GM12878 (cell line): ENCODE data around the gene MGAT3.

Source experiments
- CBFB ChIP-seq: IDR thresholded peaks from 2 replicates; pipeline ENCODE4 v1.6.1; 2016; ENCODE audit warnings: antibody characterized with exemption, low read depth
- CREB1 ChIP-seq: IDR thresholded peaks from 2 replicates; pipeline ENCODE4 v1.6.1; 2012; ENCODE audit warnings: low read depth, mild to moderate bottlenecking, inconsistent platforms
- CREM ChIP-seq: IDR thresholded peaks from 2 replicates; pipeline ENCODE4 v1.6.1; 2014; ENCODE audit warnings: antibody characterized with exemption, low read depth
- CTCF ChIP-seq, 3 experiments: IDR thresholded peaks in 2 of 3; conservative IDR thresholded peaks in 1 of 3; 2 replicates each; pipeline ENCODE4 v1.5.1; 2011; ENCODE audit warnings: low read depth in 3 of 3, low read length in 3 of 3, mild to moderate bottlenecking in 3 of 3, control low read depth in 2 of 3, moderate library complexity in 2 of 3, inconsistent platforms in 1 of 3, mixed read lengths in 1 of 3; ENCODE audit not compliant: control insufficient read depth in 2 of 3, insufficient read depth in 1 of 3; ENCODE audit errors: extremely low read depth in 1 of 3
- FOXK2 ChIP-seq: fragments of 450-650 bp; IDR thresholded peaks from 2 replicates; pipeline ENCODE4 v1.6.1; 2017; ENCODE audit warnings: mild to moderate bottlenecking, moderate library complexity
- POLR2A ChIP-seq: IDR thresholded peaks from 2 replicates; pipeline ENCODE4 v1.6.1; 2011; ENCODE audit warnings: low read depth, mild to moderate bottlenecking, low read length
- POLR2AphosphoS5 ChIP-seq: IDR thresholded peaks from 2 replicates; pipeline ENCODE4 v1.6.1; 2011; ENCODE audit warnings: mild to moderate bottlenecking, low read length, inconsistent platforms
- RAD51 ChIP-seq: fragments of 450-650 bp; IDR thresholded peaks from 2 replicates; pipeline ENCODE4 v1.6.1; 2016; ENCODE audit warnings: moderate library complexity, mild to moderate bottlenecking, inconsistent platforms
- SMAD1 ChIP-seq: fragments of 450-650 bp; IDR thresholded peaks from 2 replicates; pipeline ENCODE4 v1.6.1; 2018; ENCODE audit warnings: mild to moderate bottlenecking, low read depth; ENCODE audit not compliant: partially characterized antibody
- SP1 ChIP-seq: IDR thresholded peaks from one replicate; pipeline ENCODE4 v1.6.1; 2011; ENCODE audit warnings: low read depth, low read length
- SPI1 ChIP-seq: IDR thresholded peaks from 2 replicates; pipeline ENCODE4 v1.6.1; 2011; ENCODE audit warnings: low read depth, mild to moderate bottlenecking, low read length, moderate library complexity, borderline replicate concordance; ENCODE audit not compliant: insufficient read depth
- YY1 ChIP-seq: IDR thresholded peaks from 2 replicates; pipeline ENCODE4 v1.6.1; 2011; ENCODE audit warnings: low read depth, mild to moderate bottlenecking, low read length
- ZNF24 ChIP-seq: fragments of 450-650 bp; IDR thresholded peaks from 2 replicates; pipeline ENCODE4 v1.6.1; 2017; ENCODE audit warnings: antibody characterized with exemption, mild to moderate bottlenecking
- TF ChIP-seq, protein P1 (sequence below): IDR thresholded peaks from 2 replicates; pipeline ENCODE4 v1.6.1; 2012; ENCODE audit warnings: mild to moderate bottlenecking, low read depth, low read length

DNA sequence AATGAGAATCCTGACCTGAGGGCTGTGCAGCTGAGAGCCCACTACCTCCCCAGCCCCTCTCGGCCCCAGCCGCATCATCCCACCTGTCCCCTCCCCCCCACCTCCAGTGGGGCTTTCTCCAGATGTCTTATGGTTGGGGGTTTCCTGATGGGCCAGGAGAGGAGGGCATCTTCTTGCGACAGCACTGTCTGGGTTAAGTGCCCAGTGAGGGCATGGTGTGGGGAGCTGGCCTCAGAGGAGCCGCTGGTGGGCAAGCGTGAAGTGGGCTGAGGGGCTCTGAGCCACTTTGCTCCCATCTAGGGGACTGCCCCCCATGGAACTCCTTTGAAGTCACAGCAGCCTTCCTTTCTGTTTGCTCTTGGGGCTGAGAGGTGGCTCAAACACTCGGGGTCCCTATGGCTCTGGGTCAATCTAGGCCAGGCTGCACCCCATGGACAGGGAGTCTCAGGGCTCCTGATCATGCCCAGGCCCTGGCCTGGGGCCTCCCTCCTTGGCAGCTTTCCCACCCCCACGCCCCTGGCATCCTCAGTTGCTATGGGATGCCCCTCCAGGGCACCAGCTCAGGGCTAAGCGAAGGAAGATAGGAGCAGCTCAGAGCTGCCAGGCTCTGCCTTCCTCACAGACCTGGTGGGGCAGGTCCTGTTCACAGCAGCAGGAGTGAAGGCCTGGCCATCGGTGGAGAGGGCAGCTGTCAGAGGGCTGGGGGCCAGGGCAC lies 34.3 kb downstream of the MGAT3 start:
- TF ChIP-seq CTCF (IDR thresholded peaks at IDR 0.05 in 2 of 3, conservative IDR thresholded peaks at IDR 0.05 in 1 of 3; ENCODE audit: control insufficient read depth in 2 of 3, extremely low read depth in 1 of 3, insufficient read depth in 1 of 3, low read depth in 3 of 3, low read length in 3 of 3) (no peak), CBFB (no peak), CREB1 (no peak), YY1 (no peak), CREM (no peak), POLR2AphosphoS5 (no peak), FOXK2 (no peak), SP1 (no peak), RAD51 (no peak), SMAD1 (no peak), POLR2A (no peak), ZNF24 (no peak), SPI1 (no peak)
- TF ChIP-seq, protein P1, sequence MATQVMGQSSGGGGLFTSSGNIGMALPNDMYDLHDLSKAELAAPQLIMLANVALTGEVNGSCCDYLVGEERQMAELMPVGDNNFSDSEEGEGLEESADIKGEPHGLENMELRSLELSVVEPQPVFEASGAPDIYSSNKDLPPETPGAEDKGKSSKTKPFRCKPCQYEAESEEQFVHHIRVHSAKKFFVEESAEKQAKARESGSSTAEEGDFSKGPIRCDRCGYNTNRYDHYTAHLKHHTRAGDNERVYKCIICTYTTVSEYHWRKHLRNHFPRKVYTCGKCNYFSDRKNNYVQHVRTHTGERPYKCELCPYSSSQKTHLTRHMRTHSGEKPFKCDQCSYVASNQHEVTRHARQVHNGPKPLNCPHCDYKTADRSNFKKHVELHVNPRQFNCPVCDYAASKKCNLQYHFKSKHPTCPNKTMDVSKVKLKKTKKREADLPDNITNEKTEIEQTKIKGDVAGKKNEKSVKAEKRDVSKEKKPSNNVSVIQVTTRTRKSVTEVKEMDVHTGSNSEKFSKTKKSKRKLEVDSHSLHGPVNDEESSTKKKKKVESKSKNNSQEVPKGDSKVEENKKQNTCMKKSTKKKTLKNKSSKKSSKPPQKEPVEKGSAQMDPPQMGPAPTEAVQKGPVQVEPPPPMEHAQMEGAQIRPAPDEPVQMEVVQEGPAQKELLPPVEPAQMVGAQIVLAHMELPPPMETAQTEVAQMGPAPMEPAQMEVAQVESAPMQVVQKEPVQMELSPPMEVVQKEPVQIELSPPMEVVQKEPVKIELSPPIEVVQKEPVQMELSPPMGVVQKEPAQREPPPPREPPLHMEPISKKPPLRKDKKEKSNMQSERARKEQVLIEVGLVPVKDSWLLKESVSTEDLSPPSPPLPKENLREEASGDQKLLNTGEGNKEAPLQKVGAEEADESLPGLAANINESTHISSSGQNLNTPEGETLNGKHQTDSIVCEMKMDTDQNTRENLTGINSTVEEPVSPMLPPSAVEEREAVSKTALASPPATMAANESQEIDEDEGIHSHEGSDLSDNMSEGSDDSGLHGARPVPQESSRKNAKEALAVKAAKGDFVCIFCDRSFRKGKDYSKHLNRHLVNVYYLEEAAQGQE = no peak
